ENCODE measurements around the gene KSR1. TPM values are rescaled to one million over a fixed set of nuclear protein-coding genes. Genes with fewer than 3 reads are reported as not detected.

The KSR1 gene
- total and polyA plus RNA-seq, 2 donors (not counting 1 experiment from before 2014, with no cell fraction given): 5.3 to 10.1 TPM

DNA sequence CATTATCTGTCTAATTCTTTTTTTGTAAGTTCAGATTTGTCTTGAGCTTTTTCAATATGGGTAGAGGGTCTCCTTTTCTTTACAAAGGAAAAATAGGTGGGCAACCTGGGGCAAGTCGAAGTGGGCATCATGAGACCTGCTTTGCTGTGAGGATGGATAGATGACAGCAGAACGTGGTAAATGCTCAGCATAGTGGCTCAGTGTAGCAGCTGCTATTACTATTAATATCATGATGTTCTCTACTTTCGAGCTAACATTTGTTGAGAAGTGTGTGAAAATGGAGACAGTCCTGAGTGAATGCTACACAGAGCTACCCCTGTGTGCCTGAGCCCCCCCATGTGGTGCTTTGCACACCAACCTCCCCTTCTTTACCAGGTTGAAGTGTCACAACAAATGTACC is 135.7 kb downstream of the KSR1 start:
- TF ChIP-seq, protein P1, sequence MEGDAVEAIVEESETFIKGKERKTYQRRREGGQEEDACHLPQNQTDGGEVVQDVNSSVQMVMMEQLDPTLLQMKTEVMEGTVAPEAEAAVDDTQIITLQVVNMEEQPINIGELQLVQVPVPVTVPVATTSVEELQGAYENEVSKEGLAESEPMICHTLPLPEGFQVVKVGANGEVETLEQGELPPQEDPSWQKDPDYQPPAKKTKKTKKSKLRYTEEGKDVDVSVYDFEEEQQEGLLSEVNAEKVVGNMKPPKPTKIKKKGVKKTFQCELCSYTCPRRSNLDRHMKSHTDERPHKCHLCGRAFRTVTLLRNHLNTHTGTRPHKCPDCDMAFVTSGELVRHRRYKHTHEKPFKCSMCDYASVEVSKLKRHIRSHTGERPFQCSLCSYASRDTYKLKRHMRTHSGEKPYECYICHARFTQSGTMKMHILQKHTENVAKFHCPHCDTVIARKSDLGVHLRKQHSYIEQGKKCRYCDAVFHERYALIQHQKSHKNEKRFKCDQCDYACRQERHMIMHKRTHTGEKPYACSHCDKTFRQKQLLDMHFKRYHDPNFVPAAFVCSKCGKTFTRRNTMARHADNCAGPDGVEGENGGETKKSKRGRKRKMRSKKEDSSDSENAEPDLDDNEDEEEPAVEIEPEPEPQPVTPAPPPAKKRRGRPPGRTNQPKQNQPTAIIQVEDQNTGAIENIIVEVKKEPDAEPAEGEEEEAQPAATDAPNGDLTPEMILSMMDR (conservative IDR thresholded peaks at IDR 0.05 in 1 of 2, IDR thresholded peaks at IDR 0.05 in 1 of 2; ENCODE audit: low read depth in 1 of 2, low read length in 2 of 2): no peak
- no peak for TF ChIP-seq EZH2 (IDR thresholded peaks at IDR 0.05; ENCODE audit: low read length, missing control alignments)
- Histone ChIP-seq H3K79me2 (ENCODE audit: control insufficient read depth, insufficient read depth, low read length) (no peaks in the 10 kb centered on the region), H3K9ac (ENCODE audit: insufficient read depth, low read length) (no peak overlapping the region), H3K9me3 (ENCODE audit: control insufficient read depth, insufficient read depth, low read depth, low read length) (no peaks in the 10 kb centered on the region), H2AFZ (ENCODE audit: low read length) (no peak overlapping the region), H3K27me3 (ENCODE audit: control insufficient read depth, insufficient read depth, low read length) (no peaks in the 10 kb centered on the region), H4K20me1 (ENCODE audit: control insufficient read depth, extremely low read depth, insufficient read depth, low read length) (no peaks in the 10 kb centered on the region), H3K4me3 (replicated peaks in 1 of 4; ENCODE audit: control extremely low read depth in 1 of 4, insufficient read depth in 1 of 4, low read depth in 3 of 4, low read length in 4 of 4) (no peak overlapping the region), H3K4me1 (ENCODE audit: control insufficient read depth, extremely low read depth, insufficient read depth, low read length) (no peaks in the 10 kb centered on the region), H3K36me3 (ENCODE audit: control insufficient read depth, insufficient read depth, low read length) (peaks cover 1% of the 10 kb centered on the region), H3K27ac (ENCODE audit: insufficient read depth, low read length) (no peak overlapping the region), H3K4me2 (ENCODE audit: extremely low read depth, insufficient read depth, low read length) (no peak overlapping the region)
- no peak for DNase-seq (ENCODE audit: low read depth in 2 of 2)

DNA sequence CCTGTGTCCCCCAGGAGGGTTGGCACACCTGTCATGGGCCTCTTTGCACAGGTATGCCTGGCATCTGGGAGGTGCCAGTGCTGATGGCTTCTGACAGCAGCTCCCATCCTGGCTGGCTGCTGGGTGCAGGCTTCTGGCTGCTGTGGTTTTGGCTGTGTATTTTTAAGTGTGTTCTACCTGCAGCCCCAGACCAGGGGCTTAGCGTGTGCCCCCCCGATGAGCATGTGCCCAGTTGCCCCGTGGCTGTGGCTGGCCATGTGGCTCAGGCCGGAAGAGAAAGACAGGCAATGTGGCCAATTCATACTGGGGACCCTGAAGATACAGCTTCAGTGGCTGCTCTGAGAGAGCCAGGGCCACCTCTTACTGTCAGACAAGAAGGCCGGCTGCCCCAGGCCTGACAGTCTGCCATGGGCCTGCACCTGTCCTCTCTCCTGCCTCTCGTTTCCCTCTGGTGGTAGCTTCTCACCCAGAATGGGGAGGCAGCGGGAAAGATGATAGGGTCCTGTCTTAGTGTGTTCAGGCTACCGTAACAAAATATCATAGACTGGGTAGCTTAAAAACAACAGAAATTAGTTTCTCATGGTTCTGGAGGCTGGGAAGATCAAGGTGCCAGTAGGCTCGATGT is 137.1 kb downstream of the KSR1 start:
- Histone ChIP-seq H3K4me1 (ENCODE audit: control insufficient read depth, extremely low read depth, insufficient read depth, low read length) (no peaks in the 10 kb centered on the region), H3K9me3 (ENCODE audit: control insufficient read depth, insufficient read depth, low read depth, low read length) (no peaks in the 10 kb centered on the region), H3K9ac (ENCODE audit: insufficient read depth, low read length) (no peak overlapping the region), H4K20me1 (ENCODE audit: control insufficient read depth, extremely low read depth, insufficient read depth, low read length) (no peaks in the 10 kb centered on the region), H3K4me3 (replicated peaks in 1 of 4; ENCODE audit: control extremely low read depth in 1 of 4, insufficient read depth in 1 of 4, low read depth in 3 of 4, low read length in 4 of 4) (no peak overlapping the region), H3K4me2 (ENCODE audit: extremely low read depth, insufficient read depth, low read length) (no peak overlapping the region), H3K27ac (ENCODE audit: insufficient read depth, low read length) (no peak overlapping the region), H3K36me3 (ENCODE audit: control insufficient read depth, insufficient read depth, low read length) (peaks cover 1% of the 10 kb centered on the region), H3K27me3 (ENCODE audit: control insufficient read depth, insufficient read depth, low read length) (no peaks in the 10 kb centered on the region), H2AFZ (ENCODE audit: low read length) (no peak overlapping the region), H3K79me2 (ENCODE audit: control insufficient read depth, insufficient read depth, low read length) (no peaks in the 10 kb centered on the region)
- no peak for DNase-seq (ENCODE audit: low read depth in 2 of 2)
- TF ChIP-seq EZH2 (IDR thresholded peaks at IDR 0.05; ENCODE audit: low read length, missing control alignments): no peak
- TF ChIP-seq, protein P1 (conservative IDR thresholded peaks at IDR 0.05 in 1 of 2, IDR thresholded peaks at IDR 0.05 in 1 of 2; ENCODE audit: low read depth in 1 of 2, low read length in 2 of 2): no peak

DNA sequence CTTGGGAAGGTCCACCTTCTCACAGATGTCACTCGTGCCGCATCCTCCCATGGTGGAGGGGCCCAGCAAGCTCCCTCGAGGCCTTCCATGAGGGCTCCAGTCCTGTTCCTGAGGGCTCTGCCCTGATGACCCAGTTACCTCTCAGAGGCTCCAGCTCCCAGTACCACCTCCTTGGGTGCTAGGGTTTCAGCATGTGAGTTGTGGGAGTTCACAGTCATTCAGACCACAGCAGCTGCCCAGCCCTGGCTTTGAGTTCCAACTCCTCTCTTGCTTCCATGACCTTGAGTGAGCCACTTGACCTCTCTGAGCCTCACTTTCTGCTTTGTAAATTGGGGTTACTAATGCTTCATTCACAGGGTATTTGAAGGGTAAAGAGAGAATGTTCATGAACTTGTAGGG is 137.6 kb downstream of the KSR1 start:
- no peaks in the 10 kb centered on the region for H3K27me3 ChIP-seq (ENCODE audit: control insufficient read depth, insufficient read depth, low read length)

More for the DNA sequence above, 137.6 kb downstream of the KSR1 start:
- TF ChIP-seq, protein P1 (conservative IDR thresholded peaks at IDR 0.05 in 1 of 2, IDR thresholded peaks at IDR 0.05 in 1 of 2; ENCODE audit: low read depth in 1 of 2, low read length in 2 of 2): no peak
- no peak for TF ChIP-seq EZH2 (IDR thresholded peaks at IDR 0.05; ENCODE audit: low read length, missing control alignments)
- DNase-seq (ENCODE audit: low read depth in 2 of 2): no peak
- Histone ChIP-seq H3K4me3 (replicated peaks in 1 of 4; ENCODE audit: control extremely low read depth in 1 of 4, insufficient read depth in 1 of 4, low read depth in 3 of 4, low read length in 4 of 4) (no peak overlapping the region), H3K4me1 (ENCODE audit: control insufficient read depth, extremely low read depth, insufficient read depth, low read length) (no peaks in the 10 kb centered on the region), H3K36me3 (ENCODE audit: control insufficient read depth, insufficient read depth, low read length) (peaks cover 1% of the 10 kb centered on the region), H3K9me3 (ENCODE audit: control insufficient read depth, insufficient read depth, low read depth, low read length) (no peaks in the 10 kb centered on the region), H4K20me1 (ENCODE audit: control insufficient read depth, extremely low read depth, insufficient read depth, low read length) (no peaks in the 10 kb centered on the region), H2AFZ (ENCODE audit: low read length) (no peak overlapping the region), H3K79me2 (ENCODE audit: control insufficient read depth, insufficient read depth, low read length) (no peaks in the 10 kb centered on the region), H3K9ac (ENCODE audit: insufficient read depth, low read length) (no peak overlapping the region), H3K4me2 (ENCODE audit: extremely low read depth, insufficient read depth, low read length) (no peak overlapping the region), H3K27ac (ENCODE audit: insufficient read depth, low read length) (no peak overlapping the region)
